ENCODE data around the gene PACC1.

Gene PACC1

DNA sequence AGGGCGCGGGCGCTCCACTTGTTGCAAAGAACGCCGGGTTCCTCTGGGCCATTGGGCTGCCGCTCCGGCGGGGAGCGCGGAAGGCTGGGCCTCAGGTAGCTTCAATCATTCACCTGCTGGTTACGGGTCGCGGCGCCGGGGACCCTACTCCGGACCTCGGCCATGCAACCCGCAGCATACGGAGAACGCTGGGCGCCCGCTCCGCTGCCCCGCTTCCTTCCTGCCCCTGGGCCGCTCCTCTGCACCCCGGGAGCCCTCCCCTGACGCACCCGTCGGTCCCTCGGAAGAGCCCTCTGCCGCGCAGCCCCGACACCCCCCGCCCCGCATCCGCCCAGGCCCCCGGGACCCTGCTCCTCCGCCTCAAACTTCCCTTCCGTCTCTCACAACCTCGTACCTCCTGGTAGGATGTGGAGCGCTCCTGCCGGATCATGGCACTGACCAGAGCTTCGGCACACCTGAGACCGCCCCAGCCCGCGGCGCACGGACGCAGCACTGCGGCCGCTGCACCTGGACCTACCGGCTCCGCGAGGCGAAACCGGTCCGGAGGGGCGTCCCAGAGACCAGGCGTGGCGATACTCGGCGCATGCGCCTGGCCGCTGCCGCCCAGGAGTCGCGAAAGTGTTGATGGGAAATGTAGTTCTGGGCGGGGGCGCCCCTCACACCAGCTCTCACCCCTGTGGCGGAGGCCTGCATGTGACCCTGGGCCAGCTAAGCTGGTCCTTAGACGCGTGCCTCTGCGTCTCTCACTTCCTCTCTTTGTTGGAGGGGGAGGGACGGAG lies at the start of gene PACC1:
Gene PACC1 (minus strand): TSS at position 559 of the 779 bp plus-strand sequence. CDS start 129 bp downstream, at position 430.
- no peak for FAIRE-seq

DNA sequence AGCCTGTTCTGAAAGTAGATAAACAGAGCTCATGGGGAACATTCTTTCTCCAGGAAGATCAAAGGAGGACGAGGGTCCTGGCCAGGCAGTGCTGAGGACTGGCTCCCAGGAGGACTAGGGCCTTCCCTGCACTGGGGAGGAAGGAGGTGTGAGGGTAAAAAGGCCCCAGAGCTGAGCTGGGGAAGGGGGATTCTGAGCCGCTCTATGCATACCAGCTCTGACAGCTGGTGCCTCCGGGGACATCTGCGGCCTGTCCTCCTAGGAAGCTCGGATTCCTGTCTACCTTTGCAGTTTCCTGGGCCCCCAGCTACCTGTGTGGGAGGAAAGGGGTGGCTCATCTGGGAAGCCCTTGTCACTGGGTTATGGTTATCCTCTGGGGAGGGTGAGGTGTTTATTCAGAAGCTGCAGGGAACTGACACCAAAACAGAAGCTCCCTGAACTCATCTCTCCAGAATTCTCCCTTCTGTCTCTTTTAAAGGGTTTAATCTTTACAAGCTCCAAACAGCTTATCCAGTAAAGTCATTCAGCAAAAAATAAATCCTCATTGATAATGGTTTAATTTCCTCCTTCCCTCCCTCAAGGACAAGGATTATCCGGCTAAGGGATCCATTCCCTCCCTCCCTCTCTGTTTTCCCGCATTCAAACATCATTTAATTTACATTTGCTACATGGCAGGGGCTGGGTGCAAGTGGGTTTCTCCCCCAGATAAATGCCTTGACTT lies 49.0 kb upstream of the PACC1 start:
- no peak for FAIRE-seq

DNA sequence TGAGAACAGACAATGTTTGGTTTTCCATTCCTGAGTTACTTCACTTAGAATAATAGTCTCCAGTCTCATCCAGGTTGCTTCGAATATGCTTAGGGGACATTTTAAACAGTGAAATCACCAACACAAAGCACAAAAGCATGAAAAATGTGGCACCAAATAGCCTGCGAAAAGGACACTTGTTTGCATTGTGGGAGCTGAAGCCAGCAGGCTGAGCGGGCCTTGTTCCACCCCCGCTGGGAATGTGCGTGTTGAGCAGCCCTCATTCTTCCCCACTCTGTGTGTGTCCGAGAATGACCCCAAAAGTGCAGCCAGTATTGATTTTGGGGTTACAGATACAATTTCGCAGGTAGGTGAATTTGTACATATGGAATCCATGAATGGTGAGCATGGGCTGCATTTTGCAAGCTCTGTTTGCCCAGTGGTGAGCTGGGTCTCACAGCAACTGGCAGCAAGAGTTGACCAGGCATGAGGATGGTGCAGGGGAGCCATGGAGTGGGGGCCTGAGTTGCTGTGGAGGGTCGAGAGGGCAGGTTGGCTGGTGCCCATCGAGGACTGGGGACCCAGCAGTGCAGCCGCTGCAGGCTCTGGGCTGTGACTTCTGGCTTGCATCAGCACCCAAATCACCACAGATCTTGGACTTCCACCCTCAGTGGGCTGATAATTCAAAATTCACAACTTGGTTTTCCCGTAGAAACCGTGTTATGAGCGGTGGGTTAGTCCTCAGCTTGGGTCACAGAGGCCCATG lies 47.4 kb upstream of the PACC1 start:
- FAIRE-seq, result no peak

DNA sequence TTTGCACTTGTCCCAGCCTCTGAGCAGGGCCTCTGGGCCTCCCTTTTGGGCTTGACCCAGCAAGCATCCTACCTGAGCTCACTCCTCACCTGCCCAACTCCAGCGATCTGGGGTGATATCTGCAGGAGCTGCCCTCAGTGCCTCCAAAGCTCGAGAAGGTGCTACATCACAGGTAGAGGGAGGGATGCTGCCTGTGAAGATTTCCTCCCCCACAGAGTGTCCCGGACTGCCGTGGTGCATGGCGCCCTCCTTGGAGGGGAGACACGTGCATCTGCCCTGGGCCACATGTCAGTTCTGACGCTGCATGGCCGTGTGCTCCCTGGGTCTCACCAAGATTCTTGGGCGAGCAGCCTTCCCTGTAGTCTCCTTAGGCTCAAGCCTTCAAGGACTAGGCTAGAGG lies 45.7 kb upstream of the PACC1 start:
- FAIRE-seq, result no peak

- FAIRE-seq, result no peak
Measured at GRCh38 chr1:212459656-212460055, 45.0 kb upstream of the PACC1 start.

DNA sequence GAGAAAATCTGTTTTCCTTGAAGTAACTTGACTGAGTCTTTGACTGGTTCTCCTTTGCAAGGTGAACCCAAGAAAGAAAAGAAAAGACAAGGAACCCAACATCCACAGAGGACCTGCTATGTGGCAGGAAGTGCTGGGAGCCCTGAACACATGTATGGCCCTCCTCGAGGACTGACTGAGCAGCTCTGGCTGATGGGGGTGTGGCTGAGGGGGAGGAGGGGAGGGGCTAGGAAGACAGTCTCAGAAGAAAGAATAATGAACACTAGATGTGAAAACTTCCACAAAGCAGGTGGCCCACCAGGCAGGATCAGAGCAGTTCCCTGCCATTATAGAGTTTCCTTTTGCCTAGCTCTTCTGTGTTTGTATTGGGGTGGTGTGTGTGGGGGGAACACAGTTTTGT lies 44.1 kb upstream of the PACC1 start:
- no peak for FAIRE-seq

GRCh38 chr1:212457740-212458338 lies 43.2 kb upstream of the PACC1 start:
- peak; percentile 43 for FAIRE-seq

- FAIRE-seq, result peak; percentile 76
Measured at GRCh38 chr1:212455803-212456528, 41.3 kb upstream of the PACC1 start.

DNA sequence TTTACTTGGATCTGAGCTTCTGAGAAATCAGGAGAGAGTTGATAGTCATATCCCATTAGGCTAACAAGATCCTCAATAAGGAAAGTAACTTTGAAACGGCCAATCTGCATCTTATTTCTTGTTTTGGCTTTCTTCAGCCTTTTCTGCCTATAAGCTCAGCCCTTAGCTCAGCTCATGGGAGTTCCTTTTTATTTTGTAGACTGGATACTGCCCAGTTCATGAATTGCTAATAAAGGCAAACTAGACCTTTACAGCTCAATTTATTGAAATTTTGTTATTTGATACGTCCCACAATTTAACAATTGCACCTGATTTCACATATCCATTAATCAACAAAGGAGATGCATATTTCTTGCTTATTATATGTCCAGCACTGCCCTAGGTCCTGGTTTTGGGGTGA lies 40.7 kb upstream of the PACC1 start:
- no peak for FAIRE-seq

GRCh38 chr1:212454741-212455140 lies 40.1 kb upstream of the PACC1 start:
- FAIRE-seq, result no peak

DNA sequence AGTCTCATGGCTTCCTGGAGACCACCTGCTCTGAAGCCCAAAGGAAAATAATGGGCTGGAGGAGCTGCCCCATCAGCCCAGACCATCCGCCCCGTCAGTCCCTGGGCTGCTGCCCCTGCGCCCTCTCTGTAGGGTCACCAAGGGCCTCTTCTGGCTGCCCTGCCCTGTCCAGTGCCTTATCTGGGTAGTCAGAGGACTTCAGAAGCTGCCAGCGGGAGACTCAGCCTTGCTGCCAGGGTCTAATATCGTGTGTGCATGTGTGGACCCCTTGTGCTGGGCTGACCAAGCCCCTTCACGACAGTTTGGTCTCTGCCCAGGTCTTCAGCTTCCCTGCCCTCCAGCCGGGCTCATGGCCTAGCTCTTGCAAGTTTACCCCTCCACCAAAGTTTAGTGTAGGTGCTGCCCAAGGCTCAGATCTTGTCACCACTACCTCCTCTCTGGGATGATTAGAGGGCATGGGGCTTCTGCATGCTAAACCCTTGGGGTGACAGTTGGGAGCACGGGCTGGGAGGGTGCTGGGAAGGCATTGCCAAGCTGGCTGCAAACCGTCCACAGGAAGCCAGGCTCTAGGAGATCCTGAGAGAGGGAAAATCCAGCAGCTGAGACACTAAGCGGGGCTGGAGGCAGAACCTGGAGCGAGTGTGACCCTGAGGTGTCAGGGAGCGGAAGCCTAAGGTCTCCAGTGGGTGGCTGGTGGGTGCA lies 38.6 kb upstream of the PACC1 start:
- no peak for FAIRE-seq

DNA sequence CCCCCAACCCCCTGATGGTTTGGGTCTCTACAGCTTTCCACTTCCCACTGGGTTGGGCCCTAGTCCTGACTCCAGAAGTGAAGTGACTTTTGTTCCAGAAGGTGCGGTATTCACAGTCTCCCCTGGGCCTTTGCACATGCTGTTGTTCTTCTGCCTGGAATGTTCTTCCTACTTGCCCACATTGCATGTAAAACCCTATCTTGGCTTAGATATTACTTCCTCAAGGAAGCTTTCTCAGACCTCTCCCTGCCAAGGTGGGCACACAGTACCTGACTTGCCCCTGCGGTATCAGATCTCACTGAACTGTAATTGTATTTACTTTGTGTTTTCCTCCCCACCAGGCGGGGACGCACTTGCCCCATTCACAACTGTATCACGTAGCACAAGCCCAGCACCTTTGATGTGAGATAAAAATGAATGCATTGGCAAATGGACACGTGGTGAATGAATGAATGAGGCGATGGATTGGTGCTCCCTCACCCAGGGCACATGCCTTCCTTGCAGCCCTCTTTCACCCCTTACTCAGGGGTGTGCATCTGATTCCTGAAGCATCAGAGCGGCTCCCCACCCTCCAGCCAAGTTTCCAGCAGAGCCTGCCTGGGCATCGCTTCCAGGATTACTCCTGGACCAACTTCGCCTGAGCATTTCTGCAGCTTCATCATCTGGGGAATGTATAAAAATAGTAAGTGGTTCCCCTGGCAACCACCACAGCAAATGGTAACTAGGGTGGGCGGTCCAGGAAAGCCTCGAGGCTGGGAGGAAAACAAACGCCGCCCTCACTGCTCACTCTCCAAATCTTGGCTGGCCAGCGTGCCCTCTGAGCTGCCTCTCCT lies 37.9 kb upstream of the PACC1 start:
- FAIRE-seq, result no peak

- FAIRE-seq, result no peak
Measured at GRCh38 chr1:212451416-212452322, 37.0 kb upstream of the PACC1 start.

- no peak for FAIRE-seq
Measured at GRCh38 chr1:212450331-212450881, 35.7 kb upstream of the PACC1 start.

DNA sequence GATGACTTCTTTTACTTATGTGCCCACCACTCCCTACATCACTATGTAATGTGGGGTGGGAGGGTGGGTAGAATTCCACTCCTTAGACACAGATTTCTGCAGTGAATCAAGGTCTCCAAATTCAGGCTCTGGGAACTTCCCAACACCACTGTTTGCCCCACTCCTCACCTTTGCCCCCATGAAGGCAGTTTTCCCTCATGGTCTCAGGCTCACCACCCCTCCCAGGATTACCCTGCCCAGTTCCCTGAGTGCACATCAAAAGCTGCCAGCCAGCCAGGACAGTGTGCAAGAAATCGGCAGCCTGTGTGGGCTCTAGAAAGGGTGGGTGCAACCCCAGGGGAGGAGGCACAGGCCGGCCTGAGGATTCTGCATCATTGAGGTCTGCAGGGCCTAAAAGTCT lies 32.8 kb upstream of the PACC1 start:
- FAIRE-seq, result no peak

GRCh38 chr1:212446333-212446732 lies 31.6 kb upstream of the PACC1 start:
- no peak for FAIRE-seq

- FAIRE-seq, result no peak
Measured at GRCh38 chr1:212442408-212442807, 27.7 kb upstream of the PACC1 start.

GRCh38 chr1:212440419-212440818 lies 25.7 kb upstream of the PACC1 start:
- no peak for FAIRE-seq

GRCh38 chr1:212438831-212439237 lies 24.1 kb upstream of the PACC1 start:
- no peak for FAIRE-seq
